HG03108 (cell line): ENCODE data around the gene CREB5.

Experiments used
- ATAC-seq: cut with Tn5 transposase; IDR thresholded peaks from one replicate; pipeline ENCODE4 v1.9.1; 2021; ENCODE audit warnings: moderate library complexity; ENCODE audit not compliant: unreplicated experiment

The CREB5 gene

GRCh38 chr7:28406192-28406591 lies 6.1 kb upstream of the CREB5 start:
- no peak for ATAC-seq

DNA sequence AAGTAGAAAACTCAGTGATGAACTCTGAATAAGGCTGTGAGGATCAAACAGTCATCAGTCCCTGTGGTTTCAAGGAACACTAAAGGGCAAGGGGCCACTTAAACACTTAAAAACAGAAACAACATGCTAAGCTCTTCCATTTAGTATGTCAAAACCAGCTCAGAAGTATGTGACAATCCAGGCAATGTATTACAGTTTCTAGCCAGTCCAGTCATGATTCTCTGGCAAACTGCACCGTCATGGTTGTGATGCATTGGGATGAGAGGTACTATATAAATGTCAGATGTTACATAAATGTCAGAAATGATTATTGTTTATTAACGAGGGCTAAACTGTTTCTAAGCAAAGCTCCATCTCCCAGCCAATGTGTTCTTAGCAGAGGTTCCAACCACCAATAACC lies 4.7 kb upstream of the CREB5 start:
- ATAC-seq, result no peak

DNA sequence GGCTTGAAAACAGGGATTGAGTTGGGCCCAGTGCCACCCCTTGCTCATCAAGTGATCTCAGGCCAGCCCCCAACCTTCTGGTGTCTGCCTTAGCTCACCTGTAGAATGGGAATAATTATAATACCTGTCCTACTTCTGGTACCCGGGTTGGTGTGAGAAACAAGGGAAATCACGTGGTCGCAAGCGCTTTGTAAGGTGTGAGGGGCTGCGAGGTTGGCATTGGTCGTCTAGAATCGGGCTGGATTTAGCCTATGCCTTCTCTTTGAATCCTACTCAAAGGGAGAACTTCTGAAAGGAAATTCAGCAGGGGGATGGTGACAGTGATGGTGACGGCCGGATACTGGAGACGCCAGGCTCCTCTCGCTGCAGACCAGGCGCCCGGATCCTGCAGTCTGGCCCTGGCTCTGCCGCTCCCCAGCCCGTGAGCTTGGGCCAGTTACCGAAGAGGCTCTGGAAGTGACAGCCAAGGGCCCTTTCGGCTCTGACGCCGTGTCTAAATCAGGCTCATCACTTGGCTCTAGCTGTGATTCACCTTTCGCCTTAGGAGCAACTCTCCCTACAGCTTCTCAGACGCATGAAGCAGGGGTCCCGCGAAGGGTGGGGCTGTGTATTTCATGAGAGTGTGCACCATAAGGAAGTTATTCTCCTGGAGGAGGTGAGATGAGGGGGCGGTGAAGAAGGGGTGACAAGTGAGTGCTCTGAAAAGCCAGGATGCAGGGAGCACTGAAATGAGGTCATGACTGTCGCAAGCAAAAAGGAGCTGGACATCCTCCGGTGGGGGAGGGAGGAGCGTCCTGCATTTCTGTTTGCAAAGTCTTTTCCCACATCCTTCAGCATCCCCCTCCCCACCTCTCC lies 4.0 kb upstream of the CREB5 start:
- no peak for ATAC-seq

- no peak for ATAC-seq
Observed at GRCh38 chr7:28408960-28409715, 3.2 kb upstream of the CREB5 start.

DNA sequence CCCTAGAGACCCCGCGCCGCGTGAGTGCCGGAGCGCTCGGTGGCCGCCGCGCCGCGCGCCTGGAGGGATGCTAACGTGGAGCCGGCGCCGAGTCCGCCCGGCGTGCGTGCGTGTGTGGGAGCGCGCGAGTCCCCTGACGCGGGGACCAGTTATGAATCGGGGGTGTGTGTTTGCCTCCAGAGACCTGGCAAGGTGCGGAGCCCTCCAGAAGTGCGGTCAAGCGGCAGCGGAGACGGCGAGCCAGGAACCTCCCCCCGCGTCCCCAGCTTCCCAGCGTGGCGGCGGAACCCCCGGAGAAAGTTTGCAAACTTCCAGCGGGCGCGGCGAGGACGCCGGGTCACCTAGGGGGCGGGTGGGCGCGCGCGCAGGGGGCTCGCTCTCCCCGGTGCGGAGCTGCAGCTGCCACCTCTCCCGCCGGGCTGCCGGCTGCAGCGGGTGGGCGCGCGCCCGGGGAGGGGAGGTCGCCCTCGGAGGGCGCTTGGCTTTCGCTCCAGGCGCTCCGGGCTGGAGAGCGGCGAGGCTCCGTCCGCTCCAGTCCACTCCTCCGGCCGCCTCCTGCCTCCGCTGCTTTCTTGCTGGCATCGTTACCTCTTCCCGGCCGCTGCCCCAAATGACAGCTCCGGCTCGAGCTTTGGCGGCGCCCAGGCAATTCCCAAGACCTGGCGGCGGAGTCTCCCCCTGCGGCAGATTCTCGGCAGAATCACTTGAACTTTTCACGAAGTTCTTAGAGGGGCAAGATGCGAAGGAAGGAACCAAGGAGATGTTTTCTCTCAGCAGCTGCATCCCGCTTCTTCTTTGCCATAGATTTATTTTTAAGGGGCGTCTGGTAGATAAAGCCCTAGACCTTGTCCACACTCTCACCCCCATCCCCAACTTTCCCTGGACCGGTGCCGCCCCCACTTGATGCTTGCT lies 2.3 kb upstream of the CREB5 start:
- ATAC-seq, result no peak

GRCh38 chr7:28410628-28411531 lies 1.4 kb upstream of the CREB5 start:
- ATAC-seq, result no peak

DNA sequence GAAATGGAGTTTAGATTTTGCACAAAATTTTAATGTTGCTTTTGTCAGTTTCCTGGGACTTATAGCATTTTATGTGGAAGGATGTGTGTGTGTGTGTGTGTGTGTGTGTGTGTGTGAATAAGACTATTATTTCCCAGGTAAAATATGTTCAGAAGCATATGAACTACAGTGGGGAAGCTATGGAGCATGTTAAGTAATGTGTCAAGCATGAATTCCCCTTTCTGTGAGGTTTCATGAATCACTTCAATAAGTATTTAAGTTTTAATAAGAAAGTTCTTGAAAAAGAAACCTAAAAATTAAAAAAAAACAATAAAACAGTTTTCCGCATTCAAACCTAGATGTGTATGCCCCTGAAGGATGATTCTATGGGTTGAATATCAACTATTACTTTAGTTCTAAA lies 693 bp downstream of the CREB5 start:
- ATAC-seq, result no peak

DNA sequence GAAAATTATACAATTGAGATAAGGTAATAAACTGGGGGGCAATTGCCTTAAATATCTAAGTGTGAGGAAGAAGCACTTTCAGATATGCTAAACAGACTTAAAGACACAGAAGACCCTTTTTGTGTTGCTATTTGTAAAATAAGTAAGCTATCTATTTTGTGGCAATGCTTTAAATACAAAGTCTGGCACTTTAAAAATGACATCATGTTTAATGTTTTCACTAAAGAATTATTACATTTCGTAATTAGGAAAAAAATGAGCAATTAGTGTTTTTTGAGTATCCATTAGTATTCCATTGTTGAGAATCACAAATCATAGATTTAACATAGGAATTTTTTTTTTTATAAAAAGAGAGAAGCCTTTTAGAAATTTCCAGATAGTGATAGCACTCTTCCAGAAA lies 2.1 kb downstream of the CREB5 start:
- no peak for ATAC-seq

DNA sequence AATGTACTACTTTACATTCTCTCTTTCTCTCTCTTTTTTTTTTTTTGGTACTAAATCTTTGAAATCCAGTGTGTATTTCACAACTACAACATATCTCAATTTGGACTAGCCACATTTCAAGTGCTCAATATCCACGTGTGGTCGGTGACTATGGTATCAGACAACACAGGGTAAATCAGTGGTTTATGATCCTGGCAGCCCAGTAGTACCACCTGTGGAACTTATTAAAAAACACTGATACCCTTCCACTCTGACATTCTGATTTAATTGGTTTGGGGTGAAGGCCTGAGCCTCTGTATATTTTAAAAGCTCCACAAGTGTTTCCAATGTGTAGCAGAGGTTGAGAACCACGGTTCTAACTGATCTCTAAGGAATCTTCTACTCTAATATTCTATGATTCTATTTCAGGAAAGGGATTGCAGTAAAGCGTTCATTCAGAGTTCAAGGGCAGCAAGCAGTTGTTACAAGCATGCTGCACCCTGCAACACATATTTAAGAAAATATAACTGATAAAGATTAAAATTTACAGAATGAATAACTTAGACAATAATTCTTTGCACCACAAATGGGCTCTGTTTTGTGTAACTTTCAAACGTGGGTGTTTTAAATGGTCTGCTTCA lies 5.1 kb downstream of the CREB5 start:
- no peak for ATAC-seq

GRCh38 chr7:28418311-28418710 lies 6.0 kb downstream of the CREB5 start:
- no peak for ATAC-seq

- ATAC-seq, result no peak
Observed at GRCh38 chr7:28418966-28419365, 6.6 kb downstream of the CREB5 start.

GRCh38 chr7:28419716-28420115 lies 7.4 kb downstream of the CREB5 start:
- no peak for ATAC-seq

DNA sequence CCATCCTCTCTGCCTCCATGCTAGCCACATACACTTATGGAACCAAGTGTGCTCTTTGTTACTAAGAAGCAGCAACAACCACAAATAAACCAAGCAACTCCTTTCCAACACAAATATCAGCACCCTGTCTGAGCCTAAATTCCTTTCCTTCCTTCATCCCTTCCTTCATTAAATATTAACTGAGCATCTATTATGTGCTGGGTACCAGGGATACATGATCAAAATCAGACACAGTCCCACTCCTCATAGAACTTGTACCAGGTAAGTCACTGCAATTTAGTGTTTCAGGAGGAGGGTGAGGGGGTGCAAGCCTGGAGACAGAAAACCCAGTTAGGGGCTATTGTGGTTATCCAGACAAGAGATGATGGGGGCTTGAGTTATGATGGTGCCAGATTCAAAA lies 10.8 kb downstream of the CREB5 start:
- no peak for ATAC-seq

GRCh38 chr7:28423918-28424514 lies 11.7 kb downstream of the CREB5 start:
- ATAC-seq, result no peak

DNA sequence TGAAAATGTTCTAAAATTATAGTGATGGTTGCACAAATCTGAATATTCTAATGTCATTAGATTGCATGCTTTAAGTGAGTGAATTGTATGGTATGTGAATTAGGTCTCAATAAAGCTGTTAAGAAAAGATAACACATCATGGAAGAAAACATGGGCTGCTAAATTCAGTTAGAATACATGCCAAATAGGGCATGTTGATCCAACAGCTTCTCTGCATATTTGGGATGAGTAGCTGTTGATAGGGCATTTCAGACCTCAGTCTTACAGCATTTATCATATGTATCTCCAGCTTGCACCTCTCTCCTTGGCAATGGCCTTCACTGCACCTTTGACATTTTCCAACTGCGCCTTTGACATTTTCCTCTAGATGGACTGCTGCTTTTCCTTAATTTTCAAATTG lies 13.2 kb downstream of the CREB5 start:
- ATAC-seq, result no peak

- ATAC-seq, result no peak
Observed at GRCh38 chr7:28427236-28427635, 14.9 kb downstream of the CREB5 start.

GRCh38 chr7:28430616-28431015 lies 18.3 kb downstream of the CREB5 start:
- ATAC-seq, result no peak

- no peak for ATAC-seq
Observed at GRCh38 chr7:28432105-28432504, 19.8 kb downstream of the CREB5 start.

DNA sequence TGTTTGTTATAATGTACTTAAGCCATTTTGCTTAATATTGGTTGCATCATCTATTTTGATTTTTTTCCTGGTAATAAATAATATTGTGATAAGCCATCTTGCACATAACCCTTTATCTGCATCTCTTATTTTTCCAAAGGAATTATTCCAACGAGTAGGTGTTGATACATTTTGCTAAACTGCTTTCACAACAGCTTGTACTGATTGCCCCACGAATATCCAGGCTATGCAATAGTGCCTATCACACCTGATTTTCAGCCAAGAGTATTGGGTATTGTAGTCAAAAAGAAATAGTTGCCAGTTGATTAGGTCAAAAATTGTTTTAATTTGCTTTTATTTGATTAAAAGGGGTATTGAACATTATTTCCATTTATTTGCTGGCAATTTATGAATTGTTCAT lies 20.7 kb downstream of the CREB5 start:
- no peak for ATAC-seq
